DOHH2 (cell line): Measurements from ENCODE around the gene CALM3.

Experiments
- CTCF ChIP-seq: fragments of 200-600 bp; sonication (generic); IDR thresholded peaks from one replicate; pipeline ENCODE4 v1.5.1; 2014; ENCODE audit warnings: antibody characterized with exemption, mild to moderate bottlenecking, low read depth, low read length; ENCODE audit not compliant: poor library complexity, severe bottlenecking
- EZH2phosphoT487 ChIP-seq: fragments of 200-600 bp; sonication (generic); IDR thresholded peaks from 2 replicates; pipeline ENCODE4 v1.6.1; 2017; ENCODE audit warnings: borderline replicate concordance, mild to moderate bottlenecking, antibody characterized with exemption, low read length, moderate library complexity, mixed read lengths

GRCh38 chr19:46629546-46630025 lies 28.5 kb downstream of the CALM3 start:
- TF ChIP-seq CTCF = no peak
- no peak for TF ChIP-seq EZH2phosphoT487
